Stomach smooth muscle (tissue), 2 donors: Measurements from ENCODE around the gene UPF3B.
A peak's percentile ranks its signal among the peaks of the same experiment; 100 is the strongest.
"Not testable (repeated sequence)": the region's sequence is repeated elsewhere in the genome, so short reads cannot be mapped to it uniquely, and the experiment has no call there.

Source experiments
- H3K27ac ChIP-seq: one replicate; pipeline ENCODE4 v1.7.0; 2013; ENCODE audit warnings: mild to moderate bottlenecking, low read length, inconsistent platforms
- H3K27me3 ChIP-seq, 2 donors: one replicate each; pipeline ENCODE4 v1.7.0; 2013; ENCODE audit warnings: low read length in 2 of 2; ENCODE audit not compliant: insufficient read depth in 2 of 2, control insufficient read depth in 1 of 2
- H3K36me3 ChIP-seq, 2 donors: one replicate each; pipeline ENCODE4 v1.7.0; 2013; ENCODE audit warnings: low read length in 2 of 2; ENCODE audit not compliant: control insufficient read depth in 2 of 2, insufficient read depth in 2 of 2
- H3K4me1 ChIP-seq: one replicate; pipeline ENCODE4 v1.7.0; 2013; ENCODE audit warnings: low read length; ENCODE audit not compliant: control insufficient read depth, insufficient read depth
- H3K4me3 ChIP-seq, 2 donors: one replicate each; pipeline ENCODE4 v1.7.0; 2013; ENCODE audit warnings: low read length in 2 of 2
- H3K9ac ChIP-seq, 2 donors: one replicate each; pipeline ENCODE4 v1.7.0; 2013; ENCODE audit warnings: low read length in 2 of 2, mild to moderate bottlenecking in 1 of 2
- H3K9me3 ChIP-seq, 2 donors: one replicate each; pipeline ENCODE4 v1.7.0; 2013; ENCODE audit warnings: low read length in 2 of 2; ENCODE audit not compliant: control insufficient read depth in 2 of 2
- donor health status: healthy.
- donor health status: Pancreatic carcinoma.

UPF3B gene, protein sequence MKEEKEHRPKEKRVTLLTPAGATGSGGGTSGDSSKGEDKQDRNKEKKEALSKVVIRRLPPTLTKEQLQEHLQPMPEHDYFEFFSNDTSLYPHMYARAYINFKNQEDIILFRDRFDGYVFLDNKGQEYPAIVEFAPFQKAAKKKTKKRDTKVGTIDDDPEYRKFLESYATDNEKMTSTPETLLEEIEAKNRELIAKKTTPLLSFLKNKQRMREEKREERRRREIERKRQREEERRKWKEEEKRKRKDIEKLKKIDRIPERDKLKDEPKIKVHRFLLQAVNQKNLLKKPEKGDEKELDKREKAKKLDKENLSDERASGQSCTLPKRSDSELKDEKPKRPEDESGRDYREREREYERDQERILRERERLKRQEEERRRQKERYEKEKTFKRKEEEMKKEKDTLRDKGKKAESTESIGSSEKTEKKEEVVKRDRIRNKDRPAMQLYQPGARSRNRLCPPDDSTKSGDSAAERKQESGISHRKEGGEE

DNA sequence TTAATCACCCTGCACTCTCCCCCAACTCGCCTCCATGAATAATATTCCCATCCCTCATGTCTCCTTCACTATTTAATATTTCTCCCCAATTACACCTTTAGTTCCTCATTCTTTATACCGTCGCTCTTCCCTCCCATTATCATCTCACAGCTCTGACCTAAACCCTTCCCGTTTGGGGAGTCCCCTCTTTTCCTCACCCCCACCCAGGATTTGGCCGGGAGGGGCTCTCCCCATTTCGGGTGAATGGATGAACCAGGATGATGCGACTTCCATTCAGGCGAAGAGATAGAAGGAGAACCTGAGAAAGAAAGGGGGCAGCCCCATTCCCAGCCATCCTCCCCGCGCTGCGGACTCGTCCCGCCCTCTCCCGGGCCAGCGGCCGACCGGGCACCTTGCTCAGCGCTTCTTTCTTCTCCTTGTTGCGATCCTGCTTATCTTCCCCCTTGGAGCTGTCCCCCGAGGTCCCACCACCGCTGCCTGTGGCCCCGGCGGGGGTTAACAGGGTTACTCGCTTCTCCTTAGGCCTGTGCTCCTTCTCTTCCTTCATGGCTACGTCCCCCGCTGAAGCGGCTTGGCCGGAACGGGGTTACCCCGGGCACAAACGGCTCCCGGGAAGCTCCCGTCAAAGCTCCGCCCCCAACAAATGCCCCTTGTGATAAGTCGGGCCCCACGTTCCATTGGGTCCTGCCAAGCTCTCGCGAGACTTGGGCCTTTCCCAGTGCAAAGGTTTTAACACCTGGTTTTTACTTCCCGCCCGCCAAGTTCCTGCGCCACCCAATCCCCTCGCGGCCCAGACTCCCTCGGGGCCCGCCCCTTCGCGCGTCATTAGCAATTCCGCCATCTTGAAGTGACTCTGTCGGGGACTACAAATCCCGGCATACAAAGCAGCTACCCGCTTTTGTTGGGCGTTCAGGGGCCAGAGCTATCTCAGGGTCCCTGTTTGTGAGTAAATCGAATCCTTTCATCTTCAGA is at the start of gene UPF3B:
UPF3B (minus strand) TSS at position 582 of the 972 bp plus-strand sequence; CDS start at position 547, 35 bp downstream.
- H3K27me3 ChIP-seq: no peaks in the 10 kb centered on the region
- peak within 1 kb of the TSS; percentile 81 to 82 for H3K9ac ChIP-seq
- peak within 1 kb of the TSS; percentile 82 for H3K27ac ChIP-seq
- H3K36me3 ChIP-seq: no peaks in the 10 kb centered on the region
- H3K9me3 ChIP-seq: no peaks in the 10 kb centered on the region
- peaks cover 6% of the 10 kb centered on the region for H3K4me1 ChIP-seq
- H3K4me3 ChIP-seq: peak within 1 kb of the TSS; percentile 69 to 80

DNA sequence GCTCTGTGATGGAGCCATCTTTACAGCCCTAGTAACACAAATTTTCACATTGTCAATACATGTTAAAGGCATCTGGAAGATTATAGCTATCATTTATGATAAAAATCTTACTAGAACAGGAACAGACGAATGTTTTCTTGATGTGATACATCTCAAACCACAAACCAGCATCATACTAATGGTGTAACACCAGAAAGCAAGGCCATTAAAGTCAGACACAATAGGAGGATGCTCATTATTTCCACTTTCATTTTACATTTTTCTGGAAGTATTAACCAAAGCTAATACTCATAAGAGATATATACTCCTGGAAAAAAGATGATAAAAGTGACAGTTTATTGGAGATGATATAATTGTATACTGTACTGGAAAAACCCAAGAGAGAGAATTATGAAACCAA is 48.2 kb upstream of the UPF3B start:
- Histone ChIP-seq H3K4me3 (no peak overlapping the region), H3K27ac (no peak overlapping the region), H3K36me3 (no peaks in the 10 kb centered on the region), H3K9ac (no peak overlapping the region), H3K4me1 (no peaks in the 10 kb centered on the region), H3K9me3 (no peaks in the 10 kb centered on the region), H3K27me3 (no peaks in the 10 kb centered on the region)

DNA sequence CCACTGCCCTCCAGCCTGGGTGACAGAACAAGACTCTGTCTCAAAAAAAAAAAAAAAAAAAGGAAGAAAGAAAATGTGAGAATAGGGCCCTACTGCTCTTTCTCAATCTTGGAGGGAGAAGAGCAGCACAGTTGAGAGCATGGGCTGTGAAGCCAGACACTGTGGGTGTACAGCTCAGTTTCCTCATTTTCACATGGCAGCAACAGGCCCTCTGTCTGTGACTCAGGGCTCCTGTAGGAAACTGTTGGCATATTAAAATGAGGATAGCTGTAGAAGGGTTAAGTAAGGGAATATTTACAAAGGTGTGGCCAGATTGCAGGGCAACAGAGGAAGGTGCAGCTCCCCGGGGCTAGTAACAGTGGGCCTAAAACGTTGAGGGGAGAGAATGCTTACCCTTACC is 46.4 kb upstream of the UPF3B start:
- Histone ChIP-seq H3K4me1 (no peaks in the 10 kb centered on the region), H3K4me3 (no peak overlapping the region), H3K36me3 (no peaks in the 10 kb centered on the region), H3K9me3 (no peaks in the 10 kb centered on the region), H3K27me3 (peaks cover 0 to 2% of the 10 kb centered on the region in 2 donors), H3K27ac (no peak overlapping the region), H3K9ac (no peak overlapping the region)

DNA sequence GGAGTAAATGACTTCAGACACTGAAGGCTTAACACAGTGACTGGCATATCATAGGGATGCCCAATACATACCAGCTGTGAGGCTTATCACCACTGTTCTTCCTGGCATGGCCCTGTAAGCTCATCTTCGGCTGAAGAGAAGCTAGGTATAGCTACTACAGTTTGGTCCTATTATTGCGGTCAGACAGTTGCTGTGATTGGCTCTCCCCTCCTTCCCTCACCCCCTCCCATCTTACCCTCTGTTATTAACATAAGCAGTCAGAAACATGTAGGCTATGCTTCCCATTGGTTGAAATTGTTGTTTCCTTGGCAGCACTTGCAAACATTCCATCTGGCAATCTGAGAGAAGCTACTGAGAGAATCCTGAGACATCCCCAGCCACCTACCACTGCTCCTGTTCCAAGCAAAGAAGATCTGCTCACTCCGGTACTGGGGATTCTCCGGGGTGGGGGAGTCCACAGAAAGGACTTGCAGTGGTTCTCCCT is 43.1 kb upstream of the UPF3B start, which contains the start of gene AKAP14:
AKAP14 (plus strand) TSS at position 51 of the 484 bp plus-strand sequence. CDS start 7,331 bp downstream, outside the sequence.
- H3K27ac ChIP-seq: no peak within 1 kb of the TSS
- H3K9me3 ChIP-seq: no peaks in the 10 kb centered on the region
- H3K27me3 ChIP-seq: peaks cover 0 to 2% of the 10 kb centered on the region in 2 donors
- no peak within 1 kb of the TSS for H3K4me3 ChIP-seq
- no peaks in the 10 kb centered on the region for H3K4me1 ChIP-seq
- no peaks in the 10 kb centered on the region for H3K36me3 ChIP-seq
- H3K9ac ChIP-seq: no peak within 1 kb of the TSS

DNA sequence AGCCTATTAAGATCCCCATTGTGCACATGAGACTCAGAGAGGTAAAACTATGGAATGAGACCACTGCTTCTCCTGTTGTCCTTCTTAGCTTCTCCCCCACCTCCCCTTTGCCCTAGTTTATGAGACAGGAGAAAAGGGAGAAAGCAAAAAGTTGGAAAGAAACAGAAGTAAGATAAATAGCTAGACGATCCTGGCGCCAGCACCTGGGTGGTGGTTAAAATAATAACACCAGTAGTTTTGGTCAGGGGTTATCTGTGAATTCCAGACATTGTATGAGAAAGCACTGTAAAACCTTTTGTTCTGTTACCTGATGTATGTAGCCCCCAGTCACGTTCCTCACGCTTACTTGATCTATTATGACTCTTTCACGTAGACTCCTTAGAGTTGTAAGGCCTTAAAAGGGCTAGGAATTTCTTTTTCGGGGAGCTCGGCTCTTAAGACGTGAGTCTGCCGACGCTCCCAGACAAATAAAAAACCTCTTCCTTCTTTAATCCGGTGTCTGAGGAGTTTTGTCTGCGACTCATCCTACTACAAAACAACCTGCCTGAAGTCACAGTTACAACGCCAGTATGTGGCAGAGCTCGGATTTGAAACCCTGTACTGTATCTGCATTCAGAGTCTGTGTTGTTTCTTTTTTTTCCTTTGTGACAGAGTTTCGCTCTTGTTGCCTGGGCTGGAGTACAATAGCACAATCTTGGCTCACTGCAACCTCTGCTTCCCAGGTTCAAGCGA is 39.4 kb upstream of the UPF3B start:
- H3K4me1 ChIP-seq, H3K27me3 ChIP-seq, H3K4me3 ChIP-seq, H3K9me3 ChIP-seq, H3K36me3 ChIP-seq, H3K9ac ChIP-seq, H3K27ac ChIP-seq: not testable (repeated sequence)

DNA sequence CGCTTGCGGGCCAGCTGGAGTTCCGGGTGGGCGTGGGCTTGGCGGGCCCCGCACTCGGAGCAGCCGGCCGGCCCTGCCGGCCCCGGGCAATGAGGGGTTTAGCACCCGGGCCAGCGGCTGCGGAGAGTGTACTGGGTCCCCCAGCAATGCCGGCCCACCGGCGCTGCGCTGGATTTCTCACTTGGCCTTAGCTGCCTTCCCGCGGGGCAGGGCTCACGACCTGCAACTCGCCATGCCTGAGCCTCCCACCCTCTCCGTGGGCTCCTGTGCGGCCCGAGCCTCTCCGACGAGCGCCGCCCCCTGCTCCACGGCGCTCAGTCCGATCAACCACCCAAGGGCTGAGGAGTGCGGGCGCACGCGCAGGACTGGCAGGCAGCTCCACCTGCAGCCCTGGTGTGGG is 37.9 kb upstream of the UPF3B start:
- H3K9ac ChIP-seq, H3K4me3 ChIP-seq, H3K36me3 ChIP-seq, H3K4me1 ChIP-seq, H3K27me3 ChIP-seq, H3K27ac ChIP-seq, H3K9me3 ChIP-seq: not testable (repeated sequence)

DNA sequence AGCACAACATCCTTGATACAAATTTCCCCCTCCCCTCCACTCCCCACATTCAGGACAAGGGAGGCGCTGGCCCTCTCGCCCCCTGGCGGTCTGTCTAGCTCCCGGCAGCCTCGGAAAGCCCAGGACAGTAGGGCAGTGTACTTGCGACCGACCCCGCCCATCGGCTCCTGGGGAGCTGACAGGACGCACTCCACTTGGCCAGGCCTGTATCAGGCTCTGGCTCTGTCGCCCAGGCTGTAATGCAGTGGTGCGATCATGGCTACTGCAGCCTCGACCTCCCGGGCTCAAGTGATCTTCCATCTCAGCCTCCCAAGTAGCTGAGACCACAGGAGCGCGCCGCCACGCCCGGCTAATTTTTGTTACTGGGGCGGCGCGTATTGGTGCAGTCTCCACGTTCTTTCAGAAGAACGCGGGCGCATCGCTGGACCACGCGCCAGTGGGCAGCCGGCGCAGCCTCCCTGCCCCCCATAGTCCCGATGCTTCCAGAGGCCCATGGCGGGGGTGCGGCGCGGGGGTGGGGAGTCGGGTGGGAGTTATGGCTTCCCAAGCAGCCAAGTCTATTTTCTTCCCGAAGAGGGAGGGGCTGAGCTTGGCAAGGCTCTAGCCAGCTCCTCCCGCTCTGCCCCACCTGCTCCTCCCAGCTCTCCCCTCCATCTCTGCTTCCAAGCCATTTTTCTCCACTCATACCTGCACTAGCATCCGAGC is 35.1 kb upstream of the UPF3B start:
- H3K9me3 ChIP-seq: no peaks in the 10 kb centered on the region
- peaks cover 0 to 2% of the 10 kb centered on the region in 2 donors for H3K27me3 ChIP-seq
- no peak overlapping the region for H3K27ac ChIP-seq
- peak overlapping the region in 1 of 2 donors; percentile 49 for H3K4me3 ChIP-seq
- no peaks in the 10 kb centered on the region for H3K36me3 ChIP-seq
- no peaks in the 10 kb centered on the region for H3K4me1 ChIP-seq
- no peak overlapping the region for H3K9ac ChIP-seq

DNA sequence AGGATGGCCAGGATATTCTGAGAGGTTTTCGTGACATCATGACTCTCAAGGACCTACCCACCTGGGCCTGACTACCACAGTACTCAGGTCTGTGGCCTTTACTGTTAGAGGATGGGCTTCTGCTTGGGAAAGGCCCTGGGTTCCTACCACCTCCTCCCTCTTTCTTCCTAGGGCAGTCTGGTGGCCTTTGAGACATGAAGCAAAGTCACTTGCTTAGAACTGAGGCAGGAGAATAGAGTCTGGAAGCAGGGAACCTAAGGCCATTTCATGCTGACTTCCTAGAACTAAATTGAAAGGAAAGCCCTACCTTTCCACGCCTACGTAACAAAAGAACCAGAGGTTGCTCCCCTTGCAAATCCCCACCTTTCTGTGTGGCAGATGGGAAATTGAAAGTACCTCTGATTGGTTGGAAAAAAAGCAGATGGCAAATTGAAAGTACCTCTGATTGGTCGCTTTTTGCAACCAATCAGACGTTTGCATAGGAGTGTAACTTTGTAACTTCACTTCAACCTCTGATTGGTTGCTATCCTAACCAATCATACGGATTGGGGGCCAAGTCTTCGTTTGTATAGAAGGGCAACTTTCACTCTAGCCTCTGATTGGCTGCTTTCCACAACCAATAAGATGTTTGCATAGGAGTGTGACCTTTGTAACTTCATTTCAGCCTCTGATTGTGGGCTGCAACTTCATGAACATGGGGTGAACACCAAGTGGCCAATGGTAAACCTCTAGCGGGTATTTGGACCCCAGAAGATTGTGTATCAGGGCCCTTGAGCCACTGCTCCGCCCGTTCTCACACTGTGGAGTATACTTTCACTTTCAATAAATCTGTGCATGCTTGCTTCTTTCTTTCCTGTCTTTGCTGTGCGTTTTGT is 33.0 kb upstream of the UPF3B start:
- Histone ChIP-seq H3K4me3 (peak overlapping the region in 1 of 2 donors; percentile 8), H3K9ac (no peak overlapping the region), H3K27me3 (peaks cover 0 to 5% of the 10 kb centered on the region in 2 donors), H3K4me1 (no peaks in the 10 kb centered on the region), H3K27ac (no peak overlapping the region), H3K9me3 (no peaks in the 10 kb centered on the region), H3K36me3 (no peaks in the 10 kb centered on the region)
